Progenitor cell of endocrine pancreas (in vitro differentiated cells): ENCODE results near the gene ARHGEF12. TPM values are rescaled to one million over a fixed set of nuclear protein-coding genes. Genes with fewer than 3 reads are reported as not detected.

Source experiments
- DNase-seq: peaks from one replicate; pipeline ENCODE4 v3.0.0; 2021; ENCODE audit warnings: low spot score; ENCODE audit not compliant: unreplicated experiment
- H3K27ac Mint-ChIP-seq: 2 replicates; pipeline ENCODE4 v1.8.0; 2021; ENCODE audit warnings: mild to moderate bottlenecking, moderate library complexity, mixed read lengths
- H3K27me3 Mint-ChIP-seq: 2 replicates; pipeline ENCODE4 v1.8.0; 2021; ENCODE audit warnings: mixed read lengths
- H3K36me3 Mint-ChIP-seq: 2 replicates; pipeline ENCODE4 v1.8.0; 2022; ENCODE audit warnings: mixed read lengths; ENCODE audit not compliant: insufficient read depth
- H3K4me1 Mint-ChIP-seq: 2 replicates; pipeline ENCODE4 v1.8.0; 2021; ENCODE audit warnings: low read depth, mixed read lengths
- H3K4me3 Mint-ChIP-seq: 2 replicates; pipeline ENCODE4 v1.8.0; 2021; ENCODE audit warnings: low read depth, mild to moderate bottlenecking, moderate library complexity, mixed read lengths
- H3K9me3 Mint-ChIP-seq: 2 replicates; pipeline ENCODE4 v1.8.0; 2021; ENCODE audit warnings: low read depth, mixed read lengths
- CTCF ChIP-seq: fragments of 200-600 bp; sonication (generic); IDR thresholded peaks from one replicate; pipeline ENCODE4 v1.5.0; 2021; ENCODE audit warnings: antibody characterized with exemption, mild to moderate bottlenecking; ENCODE audit not compliant: unreplicated experiment
- long read RNA-seq: library from polyadenylated mRNA; unstranded; transcript quantifications from one replicate; pipeline ENCODE4 v2.0.0, GENCODE V29; 2020
- total RNA-seq: library from RNA; stranded (reverse); gene quantifications from 2 replicates; pipeline ENCODE4 v1.2.1, GENCODE V29; 2021

The ARHGEF12 gene, protein sequence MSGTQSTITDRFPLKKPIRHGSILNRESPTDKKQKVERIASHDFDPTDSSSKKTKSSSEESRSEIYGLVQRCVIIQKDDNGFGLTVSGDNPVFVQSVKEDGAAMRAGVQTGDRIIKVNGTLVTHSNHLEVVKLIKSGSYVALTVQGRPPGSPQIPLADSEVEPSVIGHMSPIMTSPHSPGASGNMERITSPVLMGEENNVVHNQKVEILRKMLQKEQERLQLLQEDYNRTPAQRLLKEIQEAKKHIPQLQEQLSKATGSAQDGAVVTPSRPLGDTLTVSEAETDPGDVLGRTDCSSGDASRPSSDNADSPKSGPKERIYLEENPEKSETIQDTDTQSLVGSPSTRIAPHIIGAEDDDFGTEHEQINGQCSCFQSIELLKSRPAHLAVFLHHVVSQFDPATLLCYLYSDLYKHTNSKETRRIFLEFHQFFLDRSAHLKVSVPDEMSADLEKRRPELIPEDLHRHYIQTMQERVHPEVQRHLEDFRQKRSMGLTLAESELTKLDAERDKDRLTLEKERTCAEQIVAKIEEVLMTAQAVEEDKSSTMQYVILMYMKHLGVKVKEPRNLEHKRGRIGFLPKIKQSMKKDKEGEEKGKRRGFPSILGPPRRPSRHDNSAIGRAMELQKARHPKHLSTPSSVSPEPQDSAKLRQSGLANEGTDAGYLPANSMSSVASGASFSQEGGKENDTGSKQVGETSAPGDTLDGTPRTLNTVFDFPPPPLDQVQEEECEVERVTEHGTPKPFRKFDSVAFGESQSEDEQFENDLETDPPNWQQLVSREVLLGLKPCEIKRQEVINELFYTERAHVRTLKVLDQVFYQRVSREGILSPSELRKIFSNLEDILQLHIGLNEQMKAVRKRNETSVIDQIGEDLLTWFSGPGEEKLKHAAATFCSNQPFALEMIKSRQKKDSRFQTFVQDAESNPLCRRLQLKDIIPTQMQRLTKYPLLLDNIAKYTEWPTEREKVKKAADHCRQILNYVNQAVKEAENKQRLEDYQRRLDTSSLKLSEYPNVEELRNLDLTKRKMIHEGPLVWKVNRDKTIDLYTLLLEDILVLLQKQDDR (N-terminal part only)
- 64.9 and 66.2 TPM in 2 replicates for total RNA-seq
- long read RNA-seq, partial matches to known transcripts, result 2 of 15 reads
- long read RNA-seq, other reads (novel, unspliced or antisense), result 13 of 15 reads

DNA sequence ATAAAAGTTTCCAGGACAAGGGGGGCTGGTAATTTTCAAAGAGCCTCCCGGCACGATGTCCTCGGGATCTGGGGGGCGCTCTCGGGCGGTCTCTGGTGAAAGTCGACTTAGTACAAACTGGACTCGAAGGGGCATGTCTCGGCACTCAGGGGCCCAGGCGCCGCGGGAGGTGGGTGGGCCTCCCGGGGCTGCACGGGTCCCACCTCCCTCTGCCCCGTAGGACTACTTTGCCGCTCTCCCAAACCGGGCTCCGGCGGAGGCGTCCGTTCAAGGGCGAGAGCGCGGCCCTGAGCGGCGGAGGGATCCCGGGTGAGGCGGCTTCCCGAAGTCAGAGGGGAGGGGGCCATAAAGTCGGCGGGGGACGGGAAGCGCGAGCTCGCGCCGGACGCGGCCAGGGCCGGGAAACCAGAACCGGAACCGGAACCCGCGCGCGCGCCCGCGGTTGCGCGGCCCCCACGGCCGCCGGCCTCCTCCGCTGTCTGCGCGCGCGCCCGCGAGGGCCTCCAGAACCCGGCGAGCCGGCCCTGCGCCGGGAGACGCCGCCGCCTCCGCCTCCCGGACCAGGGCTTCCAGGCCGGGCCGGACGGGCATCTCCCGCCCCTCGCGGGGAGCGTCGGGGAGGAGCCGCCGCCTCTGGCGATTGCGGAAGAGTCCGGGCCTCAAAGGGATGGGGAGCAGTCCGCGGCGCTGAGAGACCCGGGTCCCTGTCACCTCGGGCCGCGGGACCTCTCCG lies at the start of gene ARHGEF12:
ARHGEF12 (plus strand) TSS at position 506 of the 733 bp plus-strand sequence. CDS start 831 bp downstream, outside the sequence.
- Mint-ChIP-seq H3K27ac (peak within 1 kb of the TSS; percentile 98), H3K4me3 (peak within 1 kb of the TSS; percentile 96), H3K9me3 (no peaks in the 10 kb centered on the region), H3K27me3 (no peaks in the 10 kb centered on the region), H3K4me1 (peaks cover 29% of the 10 kb centered on the region), H3K36me3 (no peaks in the 10 kb centered on the region)
- TF ChIP-seq CTCF, result peak; percentile 46
- peak; percentile 92 for DNase-seq

- peaks cover 23% of the 10 kb centered on the region for H3K27me3 Mint-ChIP-seq
- H3K4me1 Mint-ChIP-seq, result no peaks in the 10 kb centered on the region
- H3K9me3 Mint-ChIP-seq, result no peaks in the 10 kb centered on the region
- H3K27ac Mint-ChIP-seq, result no peak overlapping the region
- no peak overlapping the region for H3K4me3 Mint-ChIP-seq
- no peak for TF ChIP-seq CTCF
- H3K36me3 Mint-ChIP-seq, result no peaks in the 10 kb centered on the region
- DNase-seq, result no peak
Measured at GRCh38 chr11:120288021-120288420, 48.2 kb upstream of the ARHGEF12 start.

DNA sequence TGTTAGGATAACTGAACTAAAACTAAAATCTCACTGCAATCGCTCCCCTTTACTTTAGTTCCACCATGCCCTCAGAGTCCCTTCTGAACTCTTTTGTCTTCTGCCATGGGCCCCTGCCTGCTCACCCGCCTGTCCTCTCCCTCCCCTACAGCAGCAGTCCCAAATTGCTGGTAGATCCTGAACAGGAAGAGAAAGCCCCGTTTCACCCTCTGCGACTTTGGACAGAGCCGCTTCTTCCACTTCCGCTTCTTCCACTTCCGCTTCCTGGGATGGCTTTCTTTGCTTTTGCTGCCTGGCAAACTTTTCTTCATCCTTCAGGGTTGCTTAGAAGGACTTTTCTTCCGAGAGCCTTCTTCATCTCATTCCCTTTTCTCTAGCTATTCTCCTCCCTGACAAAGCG lies 46.8 kb upstream of the ARHGEF12 start:
- H3K4me1 Mint-ChIP-seq, result no peaks in the 10 kb centered on the region
- peak overlapping the region; percentile 38 for H3K27ac Mint-ChIP-seq
- TF ChIP-seq CTCF, result no peak
- H3K9me3 Mint-ChIP-seq, result no peaks in the 10 kb centered on the region
- H3K4me3 Mint-ChIP-seq, result no peak overlapping the region
- no peaks in the 10 kb centered on the region for H3K36me3 Mint-ChIP-seq
- no peak for DNase-seq
- H3K27me3 Mint-ChIP-seq, result peaks cover 37% of the 10 kb centered on the region

DNA sequence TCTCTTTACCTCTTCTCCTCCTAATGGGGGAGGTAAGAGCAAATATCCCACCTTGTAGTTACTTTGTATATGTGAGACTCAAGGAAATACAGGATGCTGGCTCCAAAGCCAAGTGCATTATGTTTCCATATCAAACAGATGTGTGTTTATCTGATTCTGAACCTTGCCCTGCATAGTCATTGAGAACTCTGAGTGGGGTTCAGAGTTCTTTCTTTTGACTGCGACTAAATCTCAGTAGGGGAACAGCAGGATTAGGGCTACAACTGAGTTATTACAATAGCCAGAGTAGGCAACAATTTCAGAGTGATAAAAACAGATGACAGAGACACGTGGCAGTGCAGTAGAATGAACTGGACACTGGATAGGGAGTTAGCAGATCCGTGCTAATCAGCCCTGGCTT lies 45.3 kb upstream of the ARHGEF12 start:
- DNase-seq, result no peak
- TF ChIP-seq CTCF, result no peak
- no peaks in the 10 kb centered on the region for H3K9me3 Mint-ChIP-seq
- H3K4me1 Mint-ChIP-seq, result no peaks in the 10 kb centered on the region
- H3K27ac Mint-ChIP-seq, result no peak overlapping the region
- H3K4me3 Mint-ChIP-seq, result no peak overlapping the region
- H3K27me3 Mint-ChIP-seq, result peaks cover 42% of the 10 kb centered on the region
- no peaks in the 10 kb centered on the region for H3K36me3 Mint-ChIP-seq
